GM19193 (cell line): ENCODE results near the gene USP3.
A peak's percentile ranks its signal among the peaks of the same experiment; 100 is the strongest.

Experiments
- POLR2A ChIP-seq: IDR thresholded peaks from 4 replicates; pipeline ENCODE4 v1.6.1; 2011; ENCODE audit not compliant: insufficient read depth, insufficient read length; ENCODE audit errors: extremely low read depth

Gene USP3

GRCh38 chr15:63504247-63504978, at the start of gene USP3:
Gene USP3 (plus strand): TSS chr15:63504593. CDS start chr15:63504740, 147 bp downstream.
- TF ChIP-seq POLR2A: peak; percentile 91

- TF ChIP-seq POLR2A: no peak
Observed at GRCh38 chr15:63456258-63456657, 48.1 kb upstream of the USP3 start.

- no peak for TF ChIP-seq POLR2A
Observed at GRCh38 chr15:63457379-63457778, 47.0 kb upstream of the USP3 start.

- TF ChIP-seq POLR2A: no peak
Observed at GRCh38 chr15:63458026-63458425, 46.4 kb upstream of the USP3 start.

- no peak for TF ChIP-seq POLR2A
Observed at GRCh38 chr15:63458794-63459395, 45.5 kb upstream of the USP3 start.

- no peak for TF ChIP-seq POLR2A
Observed at GRCh38 chr15:63460210-63461155, 43.9 kb upstream of the USP3 start.

- TF ChIP-seq POLR2A: no peak
Observed at GRCh38 chr15:63461230-63461985, 43.0 kb upstream of the USP3 start.

- TF ChIP-seq POLR2A: no peak
Observed at GRCh38 chr15:63462088-63462487, 42.3 kb upstream of the USP3 start.

- TF ChIP-seq POLR2A: no peak
Observed at GRCh38 chr15:63463036-63463435, 41.4 kb upstream of the USP3 start.

- TF ChIP-seq POLR2A: no peak
Observed at GRCh38 chr15:63463793-63464192, 40.6 kb upstream of the USP3 start.

GRCh38 chr15:63465104-63465503, 39.3 kb upstream of the USP3 start:
- TF ChIP-seq POLR2A: no peak

GRCh38 chr15:63466378-63467192, 37.8 kb upstream of the USP3 start:
- no peak for TF ChIP-seq POLR2A

GRCh38 chr15:63469190-63469589, 35.2 kb upstream of the USP3 start:
- no peak for TF ChIP-seq POLR2A

- no peak for TF ChIP-seq POLR2A
Observed at GRCh38 chr15:63469984-63470383, 34.4 kb upstream of the USP3 start.

- no peak for TF ChIP-seq POLR2A
Observed at GRCh38 chr15:63473007-63473748, 31.2 kb upstream of the USP3 start.
